AG09309 (cell line): ENCODE measurements around the gene HPD.

Experiments
- DNase-seq: peaks from one replicate; pipeline ENCODE4 v3.0.0-alpha.2; 2010; ENCODE audit warnings: low read depth
- H3K4me3 ChIP-seq: 2 replicates; pipeline ENCODE4 v1.5.1; 2011; ENCODE audit warnings: mild to moderate bottlenecking, low read depth, low read length, moderate library complexity; ENCODE audit not compliant: control insufficient read depth
- CTCF ChIP-seq: IDR thresholded peaks from 2 replicates; pipeline ENCODE4 v1.5.1; 2011; ENCODE audit warnings: mild to moderate bottlenecking, low read depth, low read length, inconsistent platforms; ENCODE audit not compliant: insufficient read depth, control insufficient read depth; ENCODE audit errors: missing control alignments

The HPD gene

GRCh38 chr12:121797937-121798786 lies 60.5 kb downstream of the HPD start:
- H3K4me3 ChIP-seq = peak overlapping the region; percentile 40

GRCh38 chr12:121796855-121797751 lies 61.6 kb downstream of the HPD start:
- DNase-seq = no peak
- peak; percentile 35 for TF ChIP-seq CTCF
- peak overlapping the region; percentile 40 for H3K4me3 ChIP-seq

More at GRCh38 chr12:121797937-121798786, 60.5 kb downstream of the HPD start:
- TF ChIP-seq CTCF = no peak
- DNase-seq = no peak

- no peak for DNase-seq
- no peak overlapping the region for H3K4me3 ChIP-seq
- peak; percentile 97 for TF ChIP-seq CTCF
Observed at GRCh38 chr12:121795034-121795968, 63.4 kb downstream of the HPD start.

GRCh38 chr12:121794534-121795033 lies 64.1 kb downstream of the HPD start:
- TF ChIP-seq CTCF = no peak
- DNase-seq = no peak
- peak overlapping the region; percentile 22 for H3K4me3 ChIP-seq

GRCh38 chr12:121793838-121794533 lies 64.7 kb downstream of the HPD start:
- peak overlapping the region; percentile 57 for H3K4me3 ChIP-seq
- peak; percentile 99 for TF ChIP-seq CTCF
- DNase-seq = no peak
